ENCODE results near the gene RSBN1.
A peak's percentile ranks its signal among the peaks of the same experiment; 100 is the strongest.
"Not testable (repeated sequence)": the region's sequence is repeated elsewhere in the genome, so short reads cannot be mapped to it uniquely, and the experiment has no call there.

The RSBN1 gene

DNA sequence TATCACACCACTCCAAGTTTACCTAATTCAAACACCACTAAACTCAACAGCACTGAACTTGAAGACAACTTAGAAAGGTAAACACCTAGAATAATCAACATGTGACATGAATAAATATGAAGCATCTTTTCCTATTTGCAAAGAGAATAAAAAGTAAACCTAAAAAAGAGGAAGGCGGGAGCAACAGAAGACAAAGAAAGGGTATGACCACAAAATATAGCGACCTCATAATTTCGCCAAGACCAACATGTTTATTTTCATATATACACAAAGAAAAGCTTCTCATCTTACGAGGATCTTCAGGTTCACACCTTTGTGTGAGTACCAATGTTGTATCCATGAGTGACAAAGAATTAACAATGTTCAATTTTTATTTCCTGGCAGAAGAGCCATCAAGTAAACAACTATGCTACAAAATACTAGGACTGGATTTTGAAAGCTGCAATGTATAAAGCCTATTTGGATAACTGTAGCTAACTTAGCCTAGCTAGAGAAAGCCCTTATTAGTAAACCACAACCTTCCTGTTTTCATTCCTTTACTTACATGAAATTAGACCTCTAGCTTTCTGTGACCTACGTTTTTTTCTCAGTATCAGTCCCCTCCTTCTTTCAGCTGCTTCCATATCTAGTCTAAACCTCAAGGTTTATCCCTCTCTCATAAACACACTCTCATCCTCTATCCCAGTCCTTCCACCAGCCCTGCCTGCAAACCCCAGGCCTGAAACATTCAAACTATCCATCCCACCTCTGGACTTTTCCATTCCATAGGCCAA is 31.7 kb downstream of the RSBN1 start:
- DNase-seq (ENCODE audit: low read depth), result no peak

GRCh38 chr1:113779542-113779941 is 32.7 kb downstream of the RSBN1 start:
- DNase-seq (ENCODE audit: low read depth), result no peak

DNA sequence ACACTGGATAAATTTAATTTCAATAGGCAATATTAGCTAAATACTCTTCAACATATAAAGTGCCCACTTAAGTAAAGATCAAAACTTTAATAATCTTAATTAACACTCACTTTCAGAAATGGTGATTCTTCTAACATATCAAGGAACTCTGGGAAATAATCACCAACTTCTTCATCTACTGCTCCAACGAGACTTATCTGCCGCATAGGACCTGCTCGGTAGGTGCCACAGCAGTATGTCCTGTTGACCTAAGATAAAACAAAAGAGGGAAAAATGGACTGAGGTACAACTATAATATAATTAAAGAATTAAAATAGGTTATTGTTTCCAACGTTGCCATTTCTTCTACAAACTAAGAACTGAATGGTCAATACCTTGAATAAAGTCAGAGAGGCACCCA is 34.7 kb downstream of the RSBN1 start:
- no peak for DNase-seq (ENCODE audit: low read depth)

DNA sequence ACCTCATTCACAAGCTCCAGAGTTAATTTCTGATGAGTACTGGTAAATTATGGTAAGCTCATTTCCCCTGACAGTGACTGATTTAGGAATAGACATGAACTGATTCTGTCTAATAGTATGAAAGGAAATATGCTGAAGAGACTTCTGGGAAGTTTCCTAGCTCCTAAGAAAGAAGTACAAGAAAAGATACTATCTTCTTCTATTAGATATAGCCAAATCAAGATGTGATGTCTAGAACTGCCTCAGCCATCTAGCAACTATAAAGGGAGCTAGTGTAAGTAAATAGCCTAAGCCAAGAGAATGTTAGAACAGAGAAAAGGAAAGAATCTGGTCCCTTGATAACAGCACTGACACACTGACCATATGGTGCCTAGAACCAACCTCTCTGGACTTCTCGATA is 42.2 kb downstream of the RSBN1 start:
- no peak for DNase-seq (ENCODE audit: low read depth)

DNA sequence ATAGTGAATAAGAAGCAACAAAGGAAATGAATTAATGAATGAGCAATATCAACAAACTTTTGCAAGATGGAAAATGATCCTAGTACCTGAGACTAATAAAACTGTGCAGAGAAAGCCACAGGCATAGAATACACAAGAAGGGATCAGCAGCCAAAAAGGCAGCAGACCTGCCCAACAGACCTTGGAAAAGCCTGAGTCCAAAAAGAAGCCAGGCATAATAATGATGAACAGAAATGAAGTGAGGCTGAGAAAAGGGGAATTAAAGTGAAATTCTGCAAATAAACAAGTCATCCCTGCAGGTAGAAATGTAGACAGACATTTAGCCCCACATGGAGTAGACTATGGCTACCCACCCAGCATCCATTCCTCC is 42.7 kb downstream of the RSBN1 start:
- no peak for DNase-seq (ENCODE audit: low read depth)

DNA sequence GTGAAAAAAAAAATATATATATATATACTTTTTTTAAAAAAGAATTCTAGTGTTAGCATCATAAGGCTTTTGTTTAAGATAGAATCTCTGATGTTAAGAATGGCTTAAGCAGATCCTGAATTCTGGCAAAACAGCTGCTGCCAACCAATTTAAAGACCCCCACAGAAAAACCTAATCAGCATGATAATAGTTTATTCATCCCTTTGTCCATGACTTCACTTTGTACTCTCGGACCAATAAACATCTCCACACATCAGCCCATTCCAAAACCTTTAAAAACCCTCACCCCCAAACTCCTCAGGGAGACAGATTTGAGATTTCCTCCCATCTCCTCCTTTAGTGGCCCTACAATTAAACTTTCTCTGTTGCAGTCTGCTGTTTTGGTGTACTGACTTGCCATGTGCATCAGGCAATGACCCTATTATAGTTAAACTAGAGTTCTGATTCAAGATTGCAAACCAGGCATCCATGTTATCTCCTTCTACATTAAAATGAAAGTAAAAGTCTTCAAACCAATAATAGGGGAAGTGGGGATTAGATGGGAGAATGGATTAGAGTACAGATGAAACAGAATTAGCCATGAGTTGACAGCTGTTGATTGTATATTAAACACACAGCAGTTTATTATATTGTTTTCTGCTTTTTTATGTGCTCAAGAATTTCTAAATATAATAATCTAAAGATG is 43.2 kb downstream of the RSBN1 start:
- DNase-seq (ENCODE audit: low read depth), result no peak

- DNase-seq (ENCODE audit: low read depth), result no peak
Observed at GRCh38 chr1:113765306-113766230, 46.7 kb downstream of the RSBN1 start.

- DNase-seq (ENCODE audit: low read depth), result no peak
Observed at GRCh38 chr1:113763661-113764060, 48.6 kb downstream of the RSBN1 start.

- no peak for DNase-seq (ENCODE audit: low read depth)
Observed at GRCh38 chr1:113761937-113762336, 50.3 kb downstream of the RSBN1 start.

DNA sequence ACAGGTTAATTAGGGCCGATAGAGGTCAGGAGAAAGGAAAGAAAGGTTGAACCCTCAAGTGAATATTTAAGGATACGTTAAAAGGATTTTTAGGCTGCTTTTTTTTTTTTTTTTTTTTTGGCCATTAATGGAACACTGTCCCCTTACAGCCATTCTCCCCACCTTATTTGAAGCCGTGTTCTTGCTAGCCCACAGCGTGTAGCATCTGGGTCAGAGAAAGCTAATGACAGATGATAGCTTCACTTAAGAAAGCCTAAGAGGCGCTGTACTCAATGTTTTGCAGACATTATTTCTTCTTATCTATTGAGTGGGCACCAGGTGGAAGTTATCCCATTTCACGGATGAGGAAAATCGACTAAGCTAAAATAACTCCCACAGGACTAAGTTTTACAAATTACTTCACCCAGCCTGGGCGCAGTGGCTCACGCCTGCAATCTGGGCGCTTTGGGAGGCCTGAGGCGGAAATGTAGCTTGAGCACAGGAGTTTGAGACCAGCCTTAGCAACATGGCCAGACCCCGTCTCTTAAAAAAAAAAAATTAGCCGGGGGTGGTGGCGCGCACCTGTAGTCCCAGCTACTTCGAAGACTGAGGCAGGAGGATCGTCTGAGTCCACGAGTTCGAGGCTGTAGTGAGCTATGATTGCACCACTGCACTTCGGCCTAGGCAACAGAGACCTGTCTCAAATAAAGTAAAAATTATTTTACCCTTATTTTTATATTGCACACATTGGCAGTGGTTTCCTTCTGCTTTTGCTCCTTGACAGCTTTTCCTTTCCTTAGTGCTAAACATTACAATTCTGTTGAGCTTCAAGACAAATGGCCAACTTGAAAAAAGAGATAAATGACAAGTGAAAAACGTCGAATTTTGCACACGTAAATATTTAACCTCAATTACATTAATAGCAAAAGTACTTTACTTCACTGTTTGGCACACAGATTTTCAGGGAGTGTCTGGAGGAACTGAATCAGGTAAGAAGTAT is 51.9 kb downstream of the RSBN1 start:
- no peak for DNase-seq (ENCODE audit: low read depth)

DNA sequence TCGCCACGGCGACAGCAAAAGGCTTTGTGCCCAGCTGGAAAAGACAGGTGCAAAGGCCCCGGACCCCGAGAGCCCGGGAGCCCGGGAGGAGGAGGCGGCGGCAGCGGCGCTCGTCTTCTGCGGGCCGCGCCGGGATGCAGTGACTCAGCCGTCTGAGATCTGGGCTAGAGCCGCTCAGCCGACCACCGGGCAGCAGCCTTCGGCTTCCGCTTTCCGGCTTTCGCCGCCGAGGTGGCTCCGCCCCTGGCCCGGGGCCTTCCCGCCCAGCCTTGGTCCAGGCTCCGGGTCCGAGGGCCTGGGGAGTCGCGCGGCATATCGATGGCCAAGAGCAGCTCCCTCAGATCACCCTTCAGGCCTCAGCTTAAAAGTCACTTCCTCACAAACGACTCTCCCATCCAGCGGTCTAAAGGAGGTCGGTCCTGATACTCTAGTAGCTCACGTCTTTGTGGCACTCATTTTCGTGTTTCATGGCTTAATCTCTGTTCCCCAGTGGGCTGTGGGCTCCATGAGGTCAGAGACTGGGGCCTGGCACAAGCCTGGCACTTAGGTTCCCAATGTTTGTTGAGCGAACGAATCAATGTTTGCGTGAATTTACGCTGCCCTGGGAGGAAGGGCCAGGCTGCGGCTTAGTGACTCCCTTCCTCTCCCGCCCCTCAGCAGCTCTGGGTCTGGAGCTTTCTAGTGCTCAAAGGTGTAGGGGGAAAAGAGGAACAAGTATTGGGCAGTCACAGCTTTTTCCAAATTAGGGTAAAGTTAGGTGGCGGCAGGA is 52.8 kb downstream of the RSBN1 start, which contains the start of gene PHTF1:
TSS of gene PHTF1 (minus strand) at position 154 of the 769 bp plus-strand sequence. CDS start 783 bp downstream, outside the sequence.
- DNase-seq (ENCODE audit: low read depth), result peak; percentile 57

- DNase-seq (ENCODE audit: low read depth), result peak; percentile 64
Observed at GRCh38 chr1:113758631-113759332, 53.5 kb downstream of the RSBN1 start.

- no peak for DNase-seq (ENCODE audit: low read depth)
Observed at GRCh38 chr1:113756461-113756860, 55.8 kb downstream of the RSBN1 start.

DNA sequence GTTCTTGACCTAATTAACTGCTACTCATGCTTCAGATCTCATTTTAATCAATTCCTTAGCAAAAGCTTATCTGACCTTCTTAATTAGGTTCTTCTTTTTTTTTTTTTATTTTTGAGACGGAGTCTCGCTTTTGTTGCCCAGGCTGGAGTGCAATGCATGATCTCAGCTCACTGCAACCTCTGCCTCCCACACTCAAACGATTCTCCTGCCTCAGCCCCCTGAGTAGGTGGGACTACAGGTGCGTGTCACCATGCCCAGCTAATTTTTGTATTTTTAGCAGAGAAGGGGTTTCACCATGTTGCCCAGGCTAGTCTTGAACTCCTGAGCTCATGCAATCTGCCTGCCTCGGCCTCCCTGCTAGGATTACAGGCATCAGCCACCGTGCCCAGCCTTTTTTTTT is 58.9 kb downstream of the RSBN1 start:
- DNase-seq (ENCODE audit: low read depth), result not testable (repeated sequence)

GRCh38 chr1:113751516-113751915 is 60.8 kb downstream of the RSBN1 start:
- no peak for DNase-seq (ENCODE audit: low read depth)

GRCh38 chr1:113751114-113751513 is 61.2 kb downstream of the RSBN1 start:
- no peak for DNase-seq (ENCODE audit: low read depth)

DNA sequence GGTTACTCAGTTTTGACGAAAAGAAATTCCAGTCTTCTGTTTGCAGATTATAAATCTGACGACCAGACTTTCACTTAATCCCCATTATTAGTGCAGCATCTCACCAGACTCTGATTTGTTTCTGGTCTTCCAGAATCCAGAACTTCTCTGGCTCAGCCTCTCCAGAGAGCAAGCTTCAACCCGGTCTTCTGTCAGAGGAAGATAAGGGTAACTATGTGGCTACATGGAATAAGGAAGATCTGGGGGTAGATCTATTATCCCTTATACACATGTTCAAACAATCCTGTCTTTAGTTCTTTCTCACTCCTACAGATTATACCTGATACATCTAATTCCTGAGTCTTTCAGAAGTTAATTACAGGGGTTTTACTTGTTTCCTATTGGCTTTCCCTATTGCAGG is 62.9 kb downstream of the RSBN1 start:
- DNase-seq (ENCODE audit: low read depth), result no peak

- DNase-seq (ENCODE audit: low read depth), result peak; percentile 7
Observed at GRCh38 chr1:113747376-113747775, 64.9 kb downstream of the RSBN1 start.

DNA sequence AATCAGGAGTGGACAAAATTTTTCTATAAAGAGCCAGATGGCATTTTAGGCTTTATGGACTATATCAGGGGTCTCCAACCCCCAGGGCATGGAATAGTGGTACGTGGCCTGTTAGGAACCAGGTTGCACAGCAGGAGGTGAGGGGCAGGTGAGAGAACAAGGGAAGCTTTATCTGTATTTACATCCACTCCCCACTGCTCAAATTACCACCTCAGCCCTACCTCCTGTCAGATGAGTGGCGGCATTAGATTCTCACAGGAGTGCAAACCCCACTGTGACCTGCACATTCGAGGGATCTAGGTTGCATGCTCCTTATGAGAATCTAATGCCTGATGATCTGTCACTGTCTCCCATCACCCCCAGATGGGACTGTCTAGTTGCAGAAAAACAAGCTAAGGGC is 66.9 kb downstream of the RSBN1 start:
- DNase-seq (ENCODE audit: low read depth), result no peak

GRCh38 chr1:113744114-113744513 is 68.2 kb downstream of the RSBN1 start:
- DNase-seq (ENCODE audit: low read depth), result no peak

Data from HS-27A (cell line).